ENCODE results near the gene DENND4A.

- no peak for TF ChIP-seq SMC3 (IDR thresholded peaks at IDR 0.05; ENCODE audit: low read depth, low read length)
- TF ChIP-seq EZH2phosphoT487 (IDR thresholded peaks at IDR 0.05; ENCODE audit: borderline replicate concordance, low read depth) = no peak
- no peak for TF ChIP-seq RAD21 (IDR thresholded peaks at IDR 0.05; ENCODE audit: low read length)
- TF ChIP-seq CTCF (IDR thresholded peaks at IDR 0.05) = no peak
- TF ChIP-seq POLR2AphosphoS5 (IDR thresholded peaks at IDR 0.05; ENCODE audit: low read depth, low read length) = no peak
- no peak for TF ChIP-seq ZBTB33 (IDR thresholded peaks at IDR 0.05; ENCODE audit: borderline replicate concordance, low read depth)
- no peak for TF ChIP-seq TAF1 (IDR thresholded peaks at IDR 0.05; ENCODE audit: borderline replicate concordance, low read depth, low read length)
Measured at GRCh38 chr15:65646486-65646885, 145.6 kb downstream of the DENND4A start.
